ENCODE measurements around the gene TIAM1.

TIAM1 gene

DNA sequence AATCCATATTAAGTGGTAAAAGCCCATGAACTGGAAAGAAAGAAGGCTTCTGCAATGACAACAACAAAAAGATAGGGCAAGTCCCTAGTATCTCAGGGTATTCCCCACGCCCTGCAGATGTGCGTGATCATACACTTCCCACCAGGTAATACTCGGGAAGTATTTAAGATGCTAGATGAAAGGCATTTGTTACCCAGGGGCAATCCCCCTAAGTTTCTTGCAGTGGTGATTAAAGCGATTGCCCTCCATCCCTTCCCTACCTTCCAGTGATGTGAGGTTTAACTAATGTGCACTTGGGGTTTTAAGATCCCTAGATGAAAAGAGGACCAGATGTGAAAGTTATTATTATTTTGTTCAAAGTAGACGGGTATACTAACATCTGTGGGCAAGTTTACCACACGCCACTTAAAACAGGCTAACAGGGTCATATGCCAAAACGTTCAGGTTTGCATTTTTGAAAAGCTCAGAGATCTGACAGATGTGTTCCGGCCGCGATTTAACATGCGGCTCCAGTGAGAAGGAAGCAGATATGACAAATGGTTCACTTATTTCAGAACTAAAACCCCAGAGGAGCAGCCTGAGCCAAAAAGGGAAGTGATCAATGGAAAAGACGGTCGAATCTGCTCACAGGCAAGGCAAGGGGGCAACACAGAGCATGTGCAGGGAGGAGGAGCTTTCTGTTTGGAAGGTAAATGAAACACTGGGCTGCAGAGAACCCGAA lies 17.4 kb downstream of the TIAM1 start:
- no peak for DNase-seq

DNA sequence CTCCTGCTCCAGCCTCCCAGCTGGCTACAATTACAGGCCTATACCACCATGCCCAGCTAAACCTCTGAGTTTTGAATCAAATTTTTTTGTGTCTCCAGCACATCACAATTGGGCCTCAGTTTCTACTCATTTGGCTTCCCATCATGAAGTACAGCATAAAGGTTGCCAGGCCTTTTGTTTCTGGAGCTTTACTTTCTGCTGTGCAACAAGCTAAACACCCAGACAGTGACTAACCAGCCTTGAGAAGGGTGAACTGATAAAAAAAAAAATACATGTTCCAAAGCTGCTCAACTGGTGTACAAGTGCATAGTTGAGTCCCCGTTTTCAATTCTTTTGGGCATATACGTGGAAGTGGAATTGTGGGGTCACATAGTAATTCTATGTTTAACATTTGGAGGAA lies 25.1 kb downstream of the TIAM1 start:
- DNase-seq, result no peak

DNA sequence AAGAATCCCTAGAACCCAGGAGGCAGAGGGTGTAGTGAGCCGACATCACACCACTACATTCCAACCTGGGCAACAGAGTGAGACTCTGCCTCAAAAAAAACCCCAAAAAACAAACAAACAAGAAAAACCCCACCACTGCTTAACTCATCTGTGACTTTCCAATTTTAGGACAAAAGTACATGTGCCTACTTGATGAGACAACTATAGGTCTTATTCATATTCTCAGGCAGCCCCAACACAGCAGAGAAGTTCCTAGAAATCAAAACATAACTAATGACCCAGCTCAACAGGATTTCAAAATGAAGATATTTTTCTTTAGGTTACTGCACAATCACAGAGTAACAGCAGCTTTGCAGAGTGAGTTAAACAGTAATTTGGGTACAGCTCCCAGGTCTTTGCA lies 26.4 kb downstream of the TIAM1 start:
- no peak for DNase-seq

DNA sequence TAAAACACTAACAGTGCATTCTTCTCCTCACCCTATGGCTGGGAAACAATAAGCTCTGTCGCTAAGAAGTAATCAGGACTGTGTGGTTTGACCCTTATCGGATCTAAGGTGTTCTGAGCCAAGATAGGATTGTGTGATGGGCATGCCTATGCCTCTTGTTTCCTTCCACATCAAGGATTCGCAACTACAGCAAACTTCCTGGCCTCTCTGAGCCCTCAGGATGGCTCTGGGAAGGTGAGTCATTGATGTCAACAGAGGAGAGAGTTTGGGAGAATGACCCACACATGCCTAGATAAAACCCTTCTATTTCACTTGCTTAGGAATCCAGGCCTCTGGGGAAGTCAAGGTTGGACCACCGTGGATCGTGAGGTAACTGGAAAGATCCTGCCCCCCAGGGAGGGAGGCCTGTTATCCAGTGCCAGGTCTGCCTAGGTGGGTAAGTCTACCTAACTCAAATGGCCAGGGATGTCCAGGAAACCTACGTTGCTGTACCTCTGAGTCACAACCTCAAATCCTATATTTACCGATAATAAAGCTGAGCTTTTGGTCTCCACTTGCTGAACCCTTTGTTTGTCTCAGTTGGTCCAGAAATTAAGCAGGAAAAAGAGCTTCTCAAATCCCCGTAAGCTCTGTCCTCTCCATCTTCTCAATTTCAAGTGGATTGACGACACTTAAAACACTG lies 27.4 kb downstream of the TIAM1 start:
- no peak for DNase-seq

DNA sequence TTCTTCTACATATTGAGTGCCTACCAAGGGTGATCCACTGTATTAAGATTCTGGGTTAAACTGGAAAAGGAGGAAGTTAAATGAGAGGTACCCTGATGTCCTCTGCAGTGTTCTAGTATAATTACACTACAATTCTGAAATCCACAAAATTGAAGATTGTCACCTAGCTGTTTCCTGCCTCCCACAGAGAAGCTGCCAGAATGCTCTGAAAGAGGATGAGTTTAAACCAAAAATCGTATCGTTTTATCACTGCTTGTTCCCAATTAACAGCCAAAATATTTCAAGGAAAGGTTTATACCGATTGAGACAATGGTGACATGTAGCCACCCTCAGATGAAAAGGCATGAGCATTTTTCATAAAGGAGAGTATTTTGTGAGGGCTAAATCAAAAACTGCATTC lies 28.0 kb downstream of the TIAM1 start:
- DNase-seq, result no peak

DNA sequence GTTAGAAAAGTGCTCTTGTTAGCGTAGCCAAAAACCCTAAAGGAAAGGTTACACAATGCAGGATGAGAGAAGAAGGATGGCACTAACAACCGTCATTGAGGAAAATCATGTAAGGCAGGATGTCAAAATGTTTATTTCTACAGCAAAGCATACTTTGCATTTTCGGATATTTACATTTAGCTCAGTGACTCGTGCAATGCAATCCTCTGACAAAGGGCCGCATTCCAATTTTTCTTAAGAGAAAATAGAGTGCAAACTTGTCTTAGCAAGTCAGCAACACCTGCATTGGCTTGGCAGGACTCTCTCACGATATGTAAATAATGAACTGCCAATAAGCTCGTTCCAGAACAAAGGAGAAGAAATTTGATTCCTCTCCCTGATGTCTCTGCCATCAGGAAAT lies 33.3 kb downstream of the TIAM1 start:
- DNase-seq, result peak; percentile 58

DNA sequence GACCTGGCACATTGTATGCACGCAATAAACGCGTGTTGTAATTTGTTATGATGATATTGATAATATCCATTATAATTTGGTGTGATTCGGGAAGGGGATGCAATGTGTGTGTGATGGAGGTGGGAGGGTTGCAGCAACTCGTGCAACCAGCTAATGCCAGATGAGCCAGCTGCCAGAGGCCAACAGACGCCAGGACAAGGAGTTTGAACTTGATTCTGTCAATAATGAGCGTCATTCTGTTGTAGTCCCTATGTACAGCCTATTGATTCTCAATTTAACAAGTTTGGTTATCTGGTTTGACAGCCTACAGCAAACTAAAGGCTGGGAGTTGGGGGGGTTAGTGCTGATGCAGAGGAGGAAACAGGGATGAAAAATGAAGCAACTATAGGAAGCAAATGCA lies 35.5 kb downstream of the TIAM1 start:
- DNase-seq, result no peak

DNA sequence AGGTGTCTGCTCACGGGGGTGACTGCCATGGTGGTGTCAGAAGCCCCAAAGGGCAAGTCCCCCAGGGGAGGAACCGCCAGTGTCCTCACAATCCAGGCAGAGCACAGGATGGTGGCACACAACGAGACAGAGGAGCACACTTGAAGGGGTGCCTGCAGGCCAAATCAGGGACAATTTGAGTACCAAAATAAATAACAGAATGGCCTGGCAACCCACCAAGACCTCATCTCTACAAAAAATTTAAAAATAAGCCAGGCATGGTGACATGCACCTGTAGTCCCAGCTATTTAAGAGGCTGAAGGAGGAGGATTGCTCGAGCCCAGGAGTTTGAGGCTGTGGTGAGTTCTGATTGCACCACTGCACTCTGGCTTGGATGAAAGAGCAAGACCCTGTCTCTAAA lies 38.2 kb downstream of the TIAM1 start:
- no peak for DNase-seq

DNA sequence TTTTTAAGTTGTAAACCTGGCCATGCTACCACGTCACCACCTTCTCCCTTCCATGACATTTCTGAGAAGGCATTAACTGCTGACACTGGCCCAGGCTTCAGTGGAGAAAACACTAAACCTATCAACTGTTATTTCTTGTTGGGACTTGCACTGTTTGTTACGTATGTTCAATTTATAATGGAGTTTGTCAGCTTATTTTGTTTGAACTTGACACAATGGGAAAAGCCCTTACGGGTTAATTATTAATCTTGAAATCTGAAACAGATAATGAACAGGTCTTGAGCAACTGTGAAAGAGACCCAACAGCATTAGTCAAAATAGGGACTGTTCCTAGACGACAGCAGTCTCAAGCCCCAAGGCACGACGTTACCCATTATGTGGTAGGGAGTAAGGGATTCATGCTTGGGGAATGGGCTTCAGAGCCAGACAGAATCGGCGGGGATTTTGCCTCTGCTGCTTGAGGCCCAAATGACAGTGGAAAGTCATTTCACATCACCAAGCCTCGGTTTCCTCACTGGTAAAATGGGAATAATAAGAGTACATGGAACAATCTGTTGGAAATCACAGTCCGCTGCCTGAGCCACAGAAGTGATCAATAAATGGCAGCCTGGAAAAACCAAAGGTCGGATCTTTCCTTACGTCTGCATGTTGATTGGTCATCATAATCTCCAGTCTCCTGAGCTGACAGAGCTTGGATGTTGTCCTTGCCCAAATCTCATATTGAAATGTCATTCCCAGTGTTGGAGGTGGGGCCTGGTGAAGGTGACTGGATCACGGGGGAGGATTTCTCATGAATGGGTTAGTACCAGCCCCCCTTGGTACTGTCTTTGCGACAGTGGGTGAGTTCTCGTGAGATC lies 44.5 kb downstream of the TIAM1 start:
- no peak for DNase-seq

DNA sequence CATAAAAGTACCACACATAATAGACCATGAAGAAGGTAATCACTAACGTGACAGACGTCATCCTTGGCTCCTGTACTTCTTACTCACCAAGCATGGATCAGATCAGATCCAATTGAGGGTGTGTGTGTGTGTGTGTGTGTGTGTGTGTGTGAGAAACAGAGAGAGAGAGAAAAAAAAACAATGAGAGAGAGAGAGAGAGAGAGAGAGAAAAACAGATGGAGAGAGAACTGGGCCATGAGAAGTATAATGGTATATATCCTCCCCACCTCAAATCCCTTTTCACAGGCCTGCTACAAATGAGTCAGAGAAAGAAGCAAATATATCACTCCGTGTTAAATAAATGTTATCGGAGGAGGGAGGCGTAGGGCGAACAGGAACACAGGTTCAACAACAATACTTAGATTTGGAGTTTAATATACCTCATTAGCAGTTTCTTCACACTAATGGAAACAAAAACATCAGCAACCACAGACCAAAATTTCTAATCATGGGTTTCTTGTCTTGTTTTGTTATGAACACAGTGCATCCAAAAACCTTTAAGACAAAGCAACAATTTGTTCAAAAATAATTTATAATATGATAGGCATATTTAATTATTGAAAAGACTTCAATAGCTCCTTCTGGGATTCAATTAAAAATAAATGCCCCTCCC lies 45.3 kb downstream of the TIAM1 start:
- no peak for DNase-seq

DNA sequence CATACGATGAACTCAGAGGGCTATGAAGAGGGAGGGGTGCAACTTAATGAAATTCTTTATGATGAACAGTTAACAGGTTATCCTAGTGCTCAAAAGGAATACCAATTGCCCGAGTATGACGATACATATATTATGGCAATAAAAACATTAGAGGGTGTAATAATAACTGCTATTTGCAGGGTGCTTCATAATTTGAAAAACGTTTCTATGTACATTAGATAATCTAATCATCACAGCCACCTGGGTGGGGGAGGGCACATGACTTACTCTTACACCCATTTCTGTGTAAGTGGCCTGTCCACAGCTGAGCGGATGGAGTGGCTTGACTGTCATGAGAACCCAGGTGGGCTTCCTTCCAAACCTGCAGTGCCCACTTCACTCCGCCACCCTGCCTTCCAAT lies 46.3 kb downstream of the TIAM1 start:
- no peak for DNase-seq

DNA sequence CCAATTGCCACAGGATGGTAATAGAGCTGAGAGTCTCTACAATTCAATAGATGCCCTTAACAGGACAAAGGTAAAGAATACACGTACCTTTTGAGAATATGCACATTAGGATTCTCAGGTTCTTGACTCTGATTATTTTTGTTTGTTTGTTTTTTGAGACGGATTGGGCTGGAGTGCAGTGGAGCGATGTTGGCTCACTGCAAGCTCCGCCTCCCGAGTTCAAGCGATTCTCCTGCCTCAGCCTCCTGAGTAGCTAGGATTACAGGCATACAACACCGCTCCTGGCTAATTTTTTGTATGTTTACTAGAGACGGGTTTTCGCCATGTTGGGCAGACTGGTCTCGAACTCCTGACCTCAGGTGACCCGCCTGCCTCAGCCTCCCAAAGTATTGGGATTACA lies 48.4 kb downstream of the TIAM1 start:
- DNase-seq, result no peak

DNA sequence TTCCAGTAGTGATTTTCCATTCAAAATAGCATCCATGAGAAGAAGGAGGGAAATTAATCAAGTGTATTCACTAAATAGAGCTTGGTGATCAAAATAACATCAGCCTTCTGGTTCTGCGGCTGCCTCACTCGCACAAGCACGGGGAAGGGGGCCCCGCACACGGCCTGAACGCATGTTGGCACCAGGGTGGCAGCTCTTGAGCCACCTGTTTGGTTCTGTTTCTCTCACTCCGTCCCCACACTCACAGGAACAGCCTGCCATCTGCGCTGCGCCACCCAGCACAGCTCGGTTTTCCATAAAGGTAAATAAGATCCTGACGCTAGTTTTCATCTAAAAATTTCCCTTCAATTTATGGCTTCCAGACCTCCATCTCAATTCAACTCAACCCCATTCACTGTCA lies 49.4 kb downstream of the TIAM1 start:
- no peak for DNase-seq

DNA sequence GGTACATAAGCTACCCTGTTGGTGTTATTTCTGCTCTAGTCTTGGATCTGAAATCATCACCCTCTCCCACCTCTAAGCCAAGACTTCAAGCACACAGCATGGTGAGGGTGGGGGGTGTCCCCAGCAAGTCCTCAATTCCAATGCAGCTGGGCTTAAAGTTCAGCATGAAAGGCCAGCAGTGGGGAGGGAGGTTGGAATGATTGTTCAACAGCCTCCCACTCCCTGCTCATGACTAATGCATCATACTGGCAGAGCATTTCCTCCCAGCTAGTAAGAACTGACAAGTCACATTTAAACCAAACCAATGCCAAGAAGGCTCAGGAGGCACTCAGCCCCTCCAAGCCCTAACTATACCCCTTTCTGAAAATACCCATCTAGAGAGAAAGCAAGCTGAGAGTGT lies 50.1 kb downstream of the TIAM1 start:
- DNase-seq, result no peak

DNA sequence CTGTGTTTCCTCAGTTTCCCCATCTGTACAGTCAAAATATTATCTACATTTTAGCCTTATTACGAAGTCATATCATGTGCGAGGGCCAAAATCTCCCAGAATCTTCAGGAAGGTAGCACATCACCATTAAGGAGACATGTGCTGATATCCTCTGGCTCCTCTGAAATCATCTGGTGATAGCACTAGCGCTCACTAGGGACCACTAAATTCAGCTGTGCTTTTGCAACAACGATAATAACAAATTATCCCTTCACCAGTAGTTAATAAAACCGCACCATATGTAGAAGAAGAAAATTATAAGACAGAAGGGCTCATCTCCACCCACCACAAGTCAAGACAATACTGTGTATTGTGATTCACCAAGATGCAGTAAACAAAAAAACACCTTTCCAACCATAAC lies 53.3 kb downstream of the TIAM1 start:
- no peak for DNase-seq

DNA sequence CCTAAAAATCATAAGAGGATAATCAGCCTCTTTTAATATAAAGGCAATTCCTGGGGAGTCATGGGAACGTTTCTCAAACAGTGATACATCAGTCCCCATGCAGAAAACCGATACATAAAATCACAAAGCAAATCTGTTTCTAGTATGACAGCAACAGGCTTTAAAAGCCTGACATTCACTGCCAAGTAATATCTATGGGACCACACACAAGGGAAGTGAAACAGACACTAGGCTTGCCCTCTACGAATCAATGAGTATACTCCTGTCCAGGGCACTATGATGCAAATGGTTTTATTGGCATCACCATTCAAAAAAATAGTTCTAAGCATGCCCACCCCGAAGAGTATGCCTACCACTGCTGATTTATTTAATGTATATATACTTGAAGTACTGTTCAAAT lies 54.4 kb downstream of the TIAM1 start:
- no peak for DNase-seq

DNA sequence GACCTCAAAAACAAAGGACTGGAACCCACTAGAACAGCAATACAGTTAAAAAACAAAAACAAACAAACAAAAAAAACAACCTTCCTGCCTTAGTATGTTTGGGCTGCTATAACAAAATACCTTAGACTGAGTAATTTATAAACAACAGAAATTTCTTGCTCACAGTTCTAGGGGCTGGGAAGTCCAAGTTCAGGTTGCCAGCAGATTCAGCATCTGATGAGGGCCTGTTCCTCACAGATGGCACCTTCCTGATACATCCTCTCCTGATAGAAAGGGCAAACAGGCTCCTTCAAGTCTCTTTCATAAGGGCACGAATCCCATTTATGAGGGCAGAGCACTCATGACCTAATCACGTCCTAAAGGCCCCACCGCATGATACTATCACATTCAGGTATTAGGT lies 55.9 kb downstream of the TIAM1 start:
- DNase-seq, result no peak

DNA sequence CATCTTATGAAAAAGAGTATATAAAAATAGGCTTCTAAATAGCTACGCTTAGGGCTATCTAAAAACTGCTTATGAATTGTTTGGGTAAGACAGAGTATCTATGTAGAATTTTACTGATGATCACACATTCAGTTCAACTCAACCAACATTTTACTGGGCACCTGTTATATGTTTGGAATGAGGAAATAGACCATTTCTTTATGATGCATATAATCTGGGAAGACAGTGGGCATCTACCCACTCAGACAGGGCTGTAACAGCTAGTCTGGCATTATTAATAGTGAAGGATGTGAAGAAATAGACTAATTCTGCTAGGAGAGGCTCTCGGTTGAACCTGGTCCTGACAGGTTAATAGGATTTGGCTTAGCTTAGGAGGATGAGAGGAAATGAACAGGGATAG lies 56.9 kb downstream of the TIAM1 start:
- no peak for DNase-seq

DNA sequence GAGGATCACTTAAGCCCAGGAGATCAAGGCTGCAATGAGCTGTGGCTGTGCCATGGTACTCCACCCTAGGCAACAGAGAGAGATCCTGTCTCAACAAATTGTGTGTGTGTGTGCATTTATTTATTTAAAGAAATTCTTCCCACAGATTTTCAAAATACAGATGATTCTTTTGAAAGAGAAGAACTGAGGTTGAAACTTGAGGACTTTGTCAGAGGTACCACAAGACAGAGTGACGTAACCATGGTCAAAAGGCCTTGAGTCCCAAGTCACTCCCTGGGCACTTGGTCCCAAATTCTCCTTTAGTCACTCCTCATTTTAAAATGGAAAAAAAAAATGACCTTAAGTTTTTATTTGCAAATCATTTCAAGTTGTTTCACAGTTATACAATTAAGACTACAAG lies 57.4 kb downstream of the TIAM1 start:
- DNase-seq, result no peak

DNA sequence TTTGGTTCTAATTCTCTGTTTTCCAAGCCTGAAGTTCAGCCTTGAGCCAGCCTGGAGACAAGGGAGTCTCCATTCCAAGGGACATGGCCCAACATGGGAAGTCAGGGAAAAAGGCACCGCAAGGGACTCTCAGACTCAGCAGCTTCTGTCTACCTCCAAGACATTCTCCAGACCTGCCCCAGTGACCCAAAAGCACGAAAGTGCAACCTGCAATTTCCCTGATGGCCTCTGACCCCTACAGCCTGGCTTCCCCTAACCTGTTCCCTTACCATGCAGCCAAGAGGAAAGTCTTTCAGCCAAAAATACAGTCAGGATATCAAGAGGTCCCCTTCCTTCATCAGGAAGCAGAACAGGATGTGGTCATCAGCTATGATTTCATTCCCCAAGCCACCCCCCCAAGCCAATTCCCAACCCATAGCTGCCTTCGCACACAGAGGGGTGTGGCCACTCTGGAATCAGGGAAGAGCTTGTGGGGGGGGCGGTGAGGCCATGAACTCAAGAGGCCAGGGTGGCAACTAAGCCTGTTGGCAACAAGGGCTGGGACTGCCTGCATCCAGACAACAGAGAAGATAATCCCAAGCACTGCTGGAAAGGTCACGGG lies 59.2 kb downstream of the TIAM1 start:
- DNase-seq, result no peak

DNA sequence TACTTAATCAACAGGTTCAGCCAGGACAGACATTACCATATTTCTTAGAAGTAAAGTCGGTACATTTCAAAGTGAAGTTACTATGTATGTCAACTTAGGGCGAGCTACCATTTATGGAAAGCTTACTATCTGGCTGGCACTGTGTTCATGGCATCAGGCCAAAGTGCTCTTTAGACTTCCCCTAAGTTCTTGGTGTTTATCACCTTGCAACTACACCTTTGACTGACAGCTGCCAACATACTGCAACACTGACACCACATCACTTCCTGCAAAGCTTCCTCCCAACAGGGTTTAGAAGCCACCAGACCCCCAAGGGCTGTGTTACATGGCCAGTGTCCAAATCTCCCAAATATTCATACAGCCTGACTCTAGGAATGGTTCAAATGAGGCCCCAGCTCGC lies 61.0 kb downstream of the TIAM1 start:
- no peak for DNase-seq

DNA sequence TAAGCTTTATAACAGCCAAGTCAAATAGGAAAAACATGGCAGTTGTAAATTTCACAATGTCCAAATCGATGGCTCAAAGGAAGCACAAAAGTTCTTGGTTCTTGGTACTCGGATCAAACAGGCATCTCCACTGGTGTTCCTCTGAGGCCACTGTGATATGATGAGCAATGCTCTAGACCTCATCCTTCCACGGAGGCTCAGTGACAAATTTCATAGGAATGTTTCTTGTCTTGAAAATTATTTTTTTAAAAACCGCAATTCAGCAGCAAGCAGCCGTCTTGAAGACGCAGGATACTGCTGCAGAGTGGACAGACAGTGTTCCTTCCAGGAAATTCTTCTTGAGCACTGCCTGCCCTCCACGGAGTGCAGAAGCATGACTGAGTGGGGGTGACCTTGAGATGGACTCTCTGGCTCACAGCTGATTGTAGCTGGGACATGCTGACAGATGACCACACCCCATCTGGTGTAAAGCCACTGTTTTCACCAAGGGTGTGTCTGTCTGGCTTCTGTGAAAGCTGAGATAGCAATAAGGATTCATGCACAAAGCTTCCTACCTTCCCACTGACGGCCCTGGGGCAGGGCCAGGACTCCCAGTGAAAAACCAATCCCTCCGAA lies 61.9 kb downstream of the TIAM1 start:
- no peak for DNase-seq

DNA sequence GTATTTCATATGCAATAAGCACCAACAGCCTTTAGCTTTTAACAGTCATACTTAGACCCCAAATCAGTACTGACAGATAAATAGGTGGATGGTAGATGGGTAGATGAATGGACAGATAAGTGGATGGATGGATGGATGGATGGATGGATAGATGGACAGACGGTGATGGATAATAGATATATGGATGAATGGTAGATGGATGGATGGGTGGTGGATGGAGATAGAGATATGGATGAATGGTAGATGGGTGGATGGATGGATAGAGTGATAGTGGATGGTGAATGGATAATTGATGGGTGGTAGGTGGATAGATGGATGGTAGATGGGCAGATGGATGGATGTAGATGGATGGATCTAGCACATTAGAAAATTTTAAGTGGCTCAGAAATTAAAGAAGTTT lies 62.5 kb downstream of the TIAM1 start:
- DNase-seq, result no peak

All from DMS79 treated with DMSO at 0.1 percent for 48 hours (cell line).